OCI-LY7 (cell line): ENCODE data around the gene LRFN2. TPM values are rescaled to one million over a fixed set of nuclear protein-coding genes. Genes with fewer than 3 reads are reported as not detected.

Source experiments
- BruUV-seq: library from RNA; stranded (reverse); fragments of 400-500 nt; replicated peaks from 2 replicates; lab custom pipeline; 2021; lab: Mats Ljungman, UMichigan
- CTCF ChIA-PET: fragments of 300-600 bp; sonication (Branson Sonifier 250); formaldehyde crosslinking; loops from one replicate; lab custom pipeline; 2022; ENCODE audit warnings: antibody characterized with exemption; ENCODE audit not compliant: unreplicated experiment; lab: Charles Lee
- POLR2A ChIA-PET: fragments of 300-600 bp; sonication (Branson Sonifier 250); formaldehyde crosslinking; loops from one replicate; lab custom pipeline; 2022; ENCODE audit warnings: antibody characterized with exemption; lab: Charles Lee
- DNase-seq: peaks from one replicate; pipeline ENCODE4 v3.0.0-alpha.2; 2015; ENCODE audit warnings: low spot score
- H2AFZ ChIP-seq: fragments of 200-600 bp; sonication (generic), shearing (Covaris generic); 2 replicates; pipeline ENCODE4 v1.6.1; 2014; ENCODE audit warnings: mild to moderate bottlenecking, antibody characterized with exemption, low read length, moderate library complexity
- H3K27ac ChIP-seq: fragments of 200-600 bp; sonication (generic); 2 replicates; pipeline ENCODE4 v1.5.1; 2014; ENCODE audit warnings: mixed run types, low read depth, mild to moderate bottlenecking, moderate library complexity, low read length, inconsistent platforms; ENCODE audit not compliant: poor library complexity, severe bottlenecking
- H3K36me3 ChIP-seq: fragments of 200-600 bp; sonication (generic); 2 replicates; pipeline ENCODE4 v1.6.1; 2014; ENCODE audit warnings: mild to moderate bottlenecking, antibody characterized with exemption, low read length, moderate library complexity, mixed read lengths; ENCODE audit not compliant: insufficient read depth
- H3K4me1 ChIP-seq: fragments of 200-600 bp; sonication (generic); 2 replicates; pipeline ENCODE4 v1.5.1; 2014; ENCODE audit warnings: mild to moderate bottlenecking, low read length; ENCODE audit not compliant: insufficient read depth, poor library complexity, severe bottlenecking
- H3K4me2 ChIP-seq: fragments of 200-600 bp; sonication (generic); 2 replicates; pipeline ENCODE4 v1.6.1; 2014; ENCODE audit warnings: mild to moderate bottlenecking, low read length
- H3K4me3 ChIP-seq: fragments of 200-600 bp; sonication (generic); 2 replicates; pipeline ENCODE4 v1.5.1; 2014; ENCODE audit warnings: mild to moderate bottlenecking, low read depth, low read length; ENCODE audit not compliant: poor library complexity, severe bottlenecking
- H3K79me2 ChIP-seq: fragments of 200-600 bp; sonication (generic); 2 replicates; pipeline ENCODE4 v1.6.1; 2016; ENCODE audit warnings: low read depth, mild to moderate bottlenecking, low read length, moderate library complexity, mixed read lengths; ENCODE audit not compliant: insufficient read depth
- H3K9me2 ChIP-seq: fragments of 200-600 bp; sonication (generic); 2 replicates; pipeline ENCODE4 v1.6.1; 2016; ENCODE audit warnings: mild to moderate bottlenecking, low read length, mixed read lengths; ENCODE audit not compliant: insufficient read depth
- H3K9me3 ChIP-seq: fragments of 200-600 bp; sonication (generic); 2 replicates; pipeline ENCODE4 v1.6.1; 2014; ENCODE audit warnings: mild to moderate bottlenecking, mixed run types, low read length, mixed read lengths
- H4K20me1 ChIP-seq: fragments of 200-600 bp; sonication (generic); 2 replicates; pipeline ENCODE4 v1.6.1; 2014; ENCODE audit warnings: mild to moderate bottlenecking, antibody characterized with exemption, low read length, moderate library complexity, mixed read lengths; ENCODE audit not compliant: insufficient read depth
- CTCF ChIP-seq: fragments of 200-600 bp; sonication (generic); conservative IDR thresholded peaks from 2 replicates; pipeline ENCODE4 v1.5.1; 2014; ENCODE audit warnings: mild to moderate bottlenecking, antibody characterized with exemption, low read length, moderate library complexity, mixed read lengths
- EZH2phosphoT487 ChIP-seq: fragments of 200-600 bp; sonication (generic); IDR thresholded peaks from 2 replicates; pipeline ENCODE4 v1.6.1; 2018; ENCODE audit warnings: low read depth, borderline replicate concordance, mild to moderate bottlenecking, mixed run types, antibody characterized with exemption, low read length, moderate library complexity, mixed read lengths
- intact Hi-C: fragments of 100-400 bp; cut with micrococcal nuclease; formaldehyde crosslinking; loops from one replicate; pipeline ENCODE4 v1.10.0; 2022; ENCODE audit not compliant: unreplicated experiment
- small RNA-seq: library from RNA; depleted of rRNA; stranded (forward); fragments of <200 nt; gene quantifications from one replicate; pipeline ENCODE3, GENCODE V24; 2014
- total RNA-seq, 2 experiments: library from RNA; depleted of rRNA in 1 of 2; stranded (reverse); fragments of >200 nt in 1 of 2; shearing (Covaris generic) in 1 of 2; gene quantifications; 2 replicates each; pipeline ENCODE4 v1.2.3, GENCODE V29; 2014 to 2022

The LRFN2 gene
- total RNA-seq, 2 experiments from 2014 or later = not detected

GRCh38 chr6:40343318-40343876 lies 243.8 kb downstream of the LRFN2 start:
- Histone ChIP-seq H3K4me3 (no peak overlapping the region), H4K20me1 (no peaks in the 10 kb centered on the region), H2AFZ (no peak overlapping the region), H3K9me3 (no peaks in the 10 kb centered on the region), H3K9me2 (no peaks in the 10 kb centered on the region), H3K27ac (no peak overlapping the region), H3K79me2 (no peaks in the 10 kb centered on the region), H3K36me3 (no peaks in the 10 kb centered on the region), H3K4me2 (no peak overlapping the region), H3K4me1 (no peaks in the 10 kb centered on the region)
- ChIA-PET CTCF (interaction anchor here (0.6 kb wide), 1 partner anchor 907 kb away, joined by 3 read pairs; no protein-coding TSS in a partner anchor), POLR2A (no interaction called here)
- DNase-seq = no peak
- intact Hi-C loops = no loop called here
- BruUV-seq = no TSS peak
- no peak for TF ChIP-seq EZH2phosphoT487
- no peak for TF ChIP-seq CTCF

GRCh38 chr6:40342723-40343122 lies 244.4 kb downstream of the LRFN2 start:
- H3K4me2 ChIP-seq = no peak overlapping the region
- no peaks in the 10 kb centered on the region for H4K20me1 ChIP-seq
- no peak overlapping the region for H3K27ac ChIP-seq
- no peak for TF ChIP-seq EZH2phosphoT487
- no peak for TF ChIP-seq CTCF
- no TSS peak for BruUV-seq
- H2AFZ ChIP-seq = no peak overlapping the region
- no peak overlapping the region for H3K4me3 ChIP-seq
- H3K36me3 ChIP-seq = no peaks in the 10 kb centered on the region
- POLR2A ChIA-PET = no interaction called here
- no peaks in the 10 kb centered on the region for H3K9me3 ChIP-seq
- CTCF ChIA-PET = no interaction called here
- intact Hi-C loops = no loop called here
- H3K4me1 ChIP-seq = no peaks in the 10 kb centered on the region
- no peak for DNase-seq
- H3K9me2 ChIP-seq = no peaks in the 10 kb centered on the region
- H3K79me2 ChIP-seq = no peaks in the 10 kb centered on the region

- no peaks in the 10 kb centered on the region for H3K9me3 ChIP-seq
- no peaks in the 10 kb centered on the region for H3K4me1 ChIP-seq
- H2AFZ ChIP-seq = no peak overlapping the region
- intact Hi-C loops = no loop called here
- no peaks in the 10 kb centered on the region for H4K20me1 ChIP-seq
- no peaks in the 10 kb centered on the region for H3K36me3 ChIP-seq
- H3K27ac ChIP-seq = no peak overlapping the region
- H3K4me2 ChIP-seq = no peak overlapping the region
- POLR2A ChIA-PET = no interaction called here
- TF ChIP-seq CTCF (no peak), EZH2phosphoT487 (no peak)
- no peak for DNase-seq
- H3K4me3 ChIP-seq = no peak overlapping the region
- CTCF ChIA-PET = no interaction called here
- H3K79me2 ChIP-seq = no peaks in the 10 kb centered on the region
- no peaks in the 10 kb centered on the region for H3K9me2 ChIP-seq
- no TSS peak for BruUV-seq
Observed at GRCh38 chr6:40341726-40342125, 245.4 kb downstream of the LRFN2 start.

Small RNAs within 50 kb of the gene (small RNA-seq; reads per million reads assigned to genes)
- not detected for gene RNU6-250P
